ENCODE measurements around the gene TMED4. TPM values are rescaled to one million over a fixed set of nuclear protein-coding genes. Genes with fewer than 3 reads are reported as not detected.
A peak's percentile ranks its signal among the peaks of the same experiment; 100 is the strongest.

Gene TMED4
- total and polyA plus RNA-seq, 2 of the 13 experiments (the other 11 are each of a cell fraction or from before 2014, with no cell fraction given), result 81.4 to 109 TPM

GRCh38 chr7:44541028-44541869 is 40.8 kb downstream of the TMED4 start, which contains the start of gene NPC1L1 (continued):
- TF ChIP-seq AHDC1 (CRISPR knock-in tag; IDR thresholded peaks at IDR 0.05; ENCODE audit: borderline replicate concordance) (peak; percentile 4; the same call in 1 of the 2 replicates), FOXM1 (CRISPR knock-in tag; IDR thresholded peaks at IDR 0.05) (no peak), NFYB (CRISPR knock-in tag; IDR thresholded peaks at IDR 0.05) (peak; percentile 79), ZNF580 (CRISPR knock-in tag; IDR thresholded peaks at IDR 0.05; ENCODE audit: borderline replicate concordance, low read depth) (peak; percentile 84), DNMT1 (CRISPR knock-in tag; IDR thresholded peaks at IDR 0.05) (no peak), JDP2 (CRISPR knock-in tag; IDR thresholded peaks at IDR 0.05; ENCODE audit: borderline replicate concordance) (no peak), ZNF280D (CRISPR knock-in tag; IDR thresholded peaks at IDR 0.05) (no peak; the same call in 1 of the 2 replicates), ZNF781 (CRISPR knock-in tag; IDR thresholded peaks at IDR 0.05; ENCODE audit: borderline replicate concordance, not compliant biosample characterization) (peak; percentile 19), ZNF430 (CRISPR knock-in tag; IDR thresholded peaks at IDR 0.05) (no peak), FOSL2 (CRISPR knock-in tag; IDR thresholded peaks at IDR 0.05) (peak; percentile 78), PHF8 (CRISPR knock-in tag; IDR thresholded peaks at IDR 0.05) (peak; percentile 97), ZNF792 (CRISPR knock-in tag; IDR thresholded peaks at IDR 0.05) (peak; percentile 86), GPBP1L1 (CRISPR knock-in tag; IDR thresholded peaks at IDR 0.05) (no peak), YEATS2 (CRISPR knock-in tag; IDR thresholded peaks at IDR 0.05; ENCODE audit: borderline replicate concordance) (peak; percentile 74), TEF (CRISPR knock-in tag; IDR thresholded peaks at IDR 0.05) (no peak), ZSCAN12 (CRISPR knock-in tag; IDR thresholded peaks at IDR 0.05) (no peak), ZNF138 (CRISPR knock-in tag; IDR thresholded peaks at IDR 0.05; ENCODE audit: low read depth) (no peak), ZNF569 (CRISPR knock-in tag; IDR thresholded peaks at IDR 0.05; ENCODE audit: borderline replicate concordance) (no peak)
